ENCODE data around the gene DLG2.
"Not testable (repeated sequence)": the region's sequence is repeated elsewhere in the genome, so short reads cannot be mapped to it uniquely, and the experiment has no call there.

DLG2 gene

GRCh38 chr11:85627332-85627997 lies at the start of gene DLG2:
Gene DLG2, minus strand, starts transcription at chr11:85627344.
- no peak for DNase-seq (ENCODE audit: low read depth)

GRCh38 chr11:85673393-85673792 lies 46.2 kb upstream of the DLG2 start:
- no peak for DNase-seq (ENCODE audit: low read depth)

GRCh38 chr11:85672105-85672902 lies 45.2 kb upstream of the DLG2 start:
- no peak for DNase-seq (ENCODE audit: low read depth)

GRCh38 chr11:85670949-85671663 lies 44.0 kb upstream of the DLG2 start:
- DNase-seq (ENCODE audit: low read depth), result not testable (repeated sequence)

- no peak for DNase-seq (ENCODE audit: low read depth)
Measured at GRCh38 chr11:85668157-85668556, 41.0 kb upstream of the DLG2 start.

GRCh38 chr11:85666687-85667086 lies 39.5 kb upstream of the DLG2 start:
- no peak for DNase-seq (ENCODE audit: low read depth)

GRCh38 chr11:85665733-85666132 lies 38.6 kb upstream of the DLG2 start:
- no peak for DNase-seq (ENCODE audit: low read depth)

GRCh38 chr11:85664615-85665481 lies 37.7 kb upstream of the DLG2 start, which contains the start of gene CREBZF:
Gene CREBZF, minus strand, starts transcription at chr11:85665129. Its CDS starts 254 bp downstream, at chr11:85664875.
- peak; percentile 87 for DNase-seq (ENCODE audit: low read depth)

GRCh38 chr11:85663753-85664614 lies 36.8 kb upstream of the DLG2 start:
- DNase-seq (ENCODE audit: low read depth), result peak; percentile 82

- no peak for DNase-seq (ENCODE audit: low read depth)
Measured at GRCh38 chr11:85663080-85663752, 36.1 kb upstream of the DLG2 start.

- DNase-seq (ENCODE audit: low read depth), result no peak
Measured at GRCh38 chr11:85661972-85662664, 35.0 kb upstream of the DLG2 start.

- DNase-seq (ENCODE audit: low read depth), result no peak
Measured at GRCh38 chr11:85658180-85658579, 31.0 kb upstream of the DLG2 start.

GRCh38 chr11:85656777-85657176 lies 29.6 kb upstream of the DLG2 start:
- DNase-seq (ENCODE audit: low read depth), result no peak

- not testable (repeated sequence) for DNase-seq (ENCODE audit: low read depth)
Measured at GRCh38 chr11:85654343-85654742, 27.2 kb upstream of the DLG2 start.

- no peak for DNase-seq (ENCODE audit: low read depth)
Measured at GRCh38 chr11:85652786-85653447, 25.8 kb upstream of the DLG2 start.

GRCh38 chr11:85651118-85651517 lies 24.0 kb upstream of the DLG2 start:
- DNase-seq (ENCODE audit: low read depth), result no peak

- peak; percentile 81 for DNase-seq (ENCODE audit: low read depth)
Measured at GRCh38 chr11:85647604-85648299, 20.6 kb upstream of the DLG2 start, which contains the start of gene TMEM126A. Gene TMEM126A, plus strand, starts transcription at chr11:85647967. Its CDS starts 2,289 bp downstream, at chr11:85650256.

GRCh38 chr11:85647078-85647477 lies 19.9 kb upstream of the DLG2 start:
- no peak for DNase-seq (ENCODE audit: low read depth)

Data from activated T-helper 1 cell treated with Interleukin-2 at 50 U/mL for 16 hours (primary cell).